ENCODE results near the gene NFYB. TPM values are rescaled to one million over a fixed set of nuclear protein-coding genes. Genes with fewer than 3 reads are reported as not detected.
"Not testable (repeated sequence)": the region's sequence is repeated elsewhere in the genome, so short reads cannot be mapped to it uniquely, and the experiment has no call there.

The NFYB gene
- total and polyA plus RNA-seq, 12 donors, result 17.2 to 86.0 (median 50.1) TPM

GRCh38 chr12:104177663-104178501 lies 39.9 kb upstream of the NFYB start:
- WGBS, 4 donors, result 20 to 35% (median 24%) methylated on average over 7 to 8 of the region's 8 CpGs
- peak; percentile 77 to 96 (median 93) for DNase-seq
- H3K4me1 ChIP-seq (replicated peaks in 1 of 2), result peaks cover 38 to 52% of the 10 kb centered on the region in 2 donors
- H3K36me3 ChIP-seq (replicated peaks in 1 of 2), result no peaks in the 10 kb centered on the region
- TF ChIP-seq CTCF (IDR thresholded peaks at IDR 0.05), result peak in 5 of 6 experiments; percentile 25 to 44 (median 40)
- peak in 1 of 2 donors; percentile 46 for TF ChIP-seq POLR2A (IDR thresholded peaks at IDR 0.05)
- intact Hi-C loops (cut with DNase I), result no loop called here
- H3K27ac ChIP-seq, result peak overlapping the region; percentile 35 to 84 (median 75)
- H3K4me3 ChIP-seq, result no peak overlapping the region
- H3K9me3 ChIP-seq (replicated peaks in 1 of 3), result no peaks in the 10 kb centered on the region
- no peaks in the 10 kb centered on the region for H3K27me3 ChIP-seq

- TF ChIP-seq POLR2A (IDR thresholded peaks at IDR 0.05), result no peak
- no peak for TF ChIP-seq CTCF (IDR thresholded peaks at IDR 0.05)
- H3K9me3 ChIP-seq (replicated peaks in 1 of 3), result no peaks in the 10 kb centered on the region
- H3K27me3 ChIP-seq, result no peaks in the 10 kb centered on the region
- H3K4me1 ChIP-seq (replicated peaks in 1 of 2), result peaks cover 36 to 48% of the 10 kb centered on the region in 2 donors
- 9 to 22% (median 14%) methylated on average over 2 of the region's 2 CpGs for WGBS, 4 donors
- no peak for DNase-seq
- peak overlapping the region in 4 of 5 donors; percentile 35 to 84 (median 78) for H3K27ac ChIP-seq
- intact Hi-C loops (cut with DNase I), result no loop called here
- H3K4me3 ChIP-seq, result no peak overlapping the region
- no peaks in the 10 kb centered on the region for H3K36me3 ChIP-seq (replicated peaks in 1 of 2)
Measured at GRCh38 chr12:104177336-104177662, 39.3 kb upstream of the NFYB start.

GRCh38 chr12:104175726-104176247 lies 37.8 kb upstream of the NFYB start:
- Histone ChIP-seq H3K27me3 (no peaks in the 10 kb centered on the region), H3K27ac (no peak overlapping the region)

GRCh38 chr12:104173804-104174203 lies 35.8 kb upstream of the NFYB start:
- 87 to 98% (median 91%) methylated on average over 5 of the region's 5 CpGs for WGBS, 4 donors
- H3K4me1 ChIP-seq (replicated peaks in 1 of 2), result peaks cover 14 to 32% of the 10 kb centered on the region in 2 donors
- H3K4me3 ChIP-seq; DNase-seq; H3K36me3 ChIP-seq (replicated peaks in 1 of 2); H3K27ac ChIP-seq; intact Hi-C loops (cut with DNase I); H3K9me3 ChIP-seq (replicated peaks in 1 of 3); H3K27me3 ChIP-seq: not testable (repeated sequence)

More at GRCh38 chr12:104175726-104176247, 37.8 kb upstream of the NFYB start:
- peaks cover 21 to 46% of the 10 kb centered on the region in 2 donors for H3K4me1 ChIP-seq (replicated peaks in 1 of 2)
- intact Hi-C loops (cut with DNase I), result no loop called here
- H3K4me3 ChIP-seq, result no peak overlapping the region
- WGBS, 4 donors, result 76 to 91% (median 84%) methylated on average over 9 to 10 of the region's 10 CpGs
- DNase-seq, result peak in 1 of 7 donors; percentile 12
- no peaks in the 10 kb centered on the region for H3K9me3 ChIP-seq (replicated peaks in 1 of 3)
- no peaks in the 10 kb centered on the region for H3K36me3 ChIP-seq (replicated peaks in 1 of 2)
- no peak for TF ChIP-seq CTCF (IDR thresholded peaks at IDR 0.05)
- no peak for TF ChIP-seq POLR2A (IDR thresholded peaks at IDR 0.05)

All from adrenal gland (tissue), 12 donors.